CD4-positive, CD25-positive, alpha-beta regulatory T cell (primary cell): ENCODE data around the gene PHACTR3. TPM values are rescaled to one million over a fixed set of nuclear protein-coding genes. Genes with fewer than 3 reads are reported as not detected.

ENCODE experiments used
- ATAC-seq, 2 donors: fragments of 150-1000 bp; cut with Tn5 transposase; one replicate each; pipeline ENCODE4 v1.10.0; 2021; ENCODE audit warnings: low read depth in 2 of 2, moderate number of reproducible peaks in 2 of 2, moderate library complexity in 1 of 2
- DNase-seq, 3 donors: peaks; one replicate each; pipeline versions ENCODE4 v3.0.0 to v3.0.0-alpha.2; 2012 to 2022; ENCODE audit warnings: mixed read lengths in 1 of 3
- H3K27ac ChIP-seq: one replicate; pipeline ENCODE4 v1.7.0; 2013; ENCODE audit warnings: mild to moderate bottlenecking, low read length; ENCODE audit not compliant: insufficient read depth, poor library complexity, severe bottlenecking
- H3K27me3 ChIP-seq: one replicate; pipeline ENCODE4 v1.7.0; 2013; ENCODE audit warnings: low read length; ENCODE audit not compliant: control insufficient read depth, insufficient read depth
- H3K36me3 ChIP-seq: one replicate; pipeline ENCODE4 v1.7.0; 2013; ENCODE audit warnings: mild to moderate bottlenecking, low read length, moderate library complexity; ENCODE audit not compliant: control insufficient read depth, insufficient read depth
- H3K4me1 ChIP-seq: 2 replicates; pipeline ENCODE4 v1.7.0; 2013; ENCODE audit warnings: mild to moderate bottlenecking, low read length; ENCODE audit not compliant: insufficient read depth, control insufficient read depth, poor library complexity, severe bottlenecking
- H3K4me3 ChIP-seq: one replicate; pipeline ENCODE4 v1.7.0; 2013; ENCODE audit warnings: low read depth, mild to moderate bottlenecking, low read length, moderate library complexity
- H3K9me3 ChIP-seq, 2 experiments: 1 replicate in 1 of 2; 2 replicates in 1 of 2; pipeline ENCODE4 v1.7.0; 2013; ENCODE audit warnings: low read length in 2 of 2, mild to moderate bottlenecking in 1 of 2, moderate library complexity in 1 of 2; ENCODE audit not compliant: control insufficient read depth in 2 of 2
- H3K27ac Mint-ChIP-seq, 3 donors: one replicate each; pipeline ENCODE4 v1.8.0; 2020 to 2022; ENCODE audit warnings: mild to moderate bottlenecking in 3 of 3, mixed read lengths in 3 of 3, moderate library complexity in 2 of 3
- H3K27me3 Mint-ChIP-seq: one replicate; pipeline ENCODE4 v1.8.0; 2022; ENCODE audit warnings: mild to moderate bottlenecking, mixed read lengths
- H3K36me3 Mint-ChIP-seq: one replicate; pipeline ENCODE4 v1.8.0; 2020; ENCODE audit warnings: mixed read lengths
- H3K4me1 Mint-ChIP-seq, 4 donors: one replicate each; pipeline ENCODE4 v1.8.0; 2020 to 2022; ENCODE audit warnings: mixed read lengths in 4 of 4, mild to moderate bottlenecking in 1 of 4
- H3K4me3 Mint-ChIP-seq, 4 donors: one replicate each; pipeline ENCODE4 v1.8.0; 2020 to 2022; ENCODE audit warnings: mild to moderate bottlenecking in 4 of 4, mixed read lengths in 4 of 4, moderate library complexity in 3 of 4
- H3K9me3 Mint-ChIP-seq, 7 donors: one replicate each; pipeline ENCODE4 v1.8.0; 2020 to 2022; ENCODE audit warnings: mixed read lengths in 7 of 7, mild to moderate bottlenecking in 3 of 7, moderate library complexity in 2 of 7
- polyA plus RNA-seq, 4 donors: library from polyadenylated mRNA; unstranded; fragments of 300-500 nt; fragmentation: Illumina TruSeq; gene quantifications; one replicate each; pipeline ENCODE4 v1.2.3, GENCODE V29; 2021
- total RNA-seq: library from RNA; stranded (reverse); gene quantifications from one replicate; pipeline ENCODE4 v1.2.3, GENCODE V29; 2022

Gene PHACTR3
- total and polyA plus RNA-seq, 5 donors from 2014 or later: not detected

DNA sequence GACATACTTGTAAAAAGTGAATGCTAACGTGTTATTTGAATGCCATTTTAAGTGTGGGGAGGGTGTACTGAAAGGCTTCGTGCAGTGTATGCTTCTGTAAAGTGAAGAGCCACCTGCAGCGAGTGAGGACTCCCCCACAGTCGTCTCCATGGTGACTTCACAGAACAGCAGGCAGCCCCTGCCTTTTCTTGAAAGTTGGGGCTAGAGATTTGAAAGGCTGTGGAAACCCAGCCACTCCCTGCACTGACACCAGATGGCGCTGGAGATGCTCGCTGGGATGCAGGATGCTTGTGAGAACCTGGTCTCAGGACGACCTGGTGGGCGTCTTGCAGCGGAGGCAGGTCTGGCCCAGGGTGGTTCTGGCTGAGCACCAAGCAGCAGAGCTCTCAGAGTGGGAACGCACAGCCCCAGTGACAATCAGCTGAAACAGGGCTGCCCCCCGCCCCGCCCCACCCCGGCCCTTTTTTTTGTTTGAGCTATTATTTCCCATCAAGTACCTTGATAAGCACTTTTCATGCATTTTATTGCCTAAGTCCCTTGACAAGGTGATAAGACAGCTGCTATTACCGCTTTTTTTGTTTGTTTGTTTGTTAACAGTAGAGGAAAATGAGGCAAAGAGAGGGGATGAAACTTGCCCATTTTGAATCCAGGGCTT is 178.8 kb downstream of the PHACTR3 start:
- H3K36me3 Mint-ChIP-seq: no peaks in the 10 kb centered on the region
- no peaks in the 10 kb centered on the region for H3K4me1 ChIP-seq
- H3K27ac Mint-ChIP-seq: no peak overlapping the region
- DNase-seq: peak in 1 of 3 donors; percentile 39
- H3K4me1 Mint-ChIP-seq: no peaks in the 10 kb centered on the region
- no peak overlapping the region for H3K4me3 Mint-ChIP-seq
- no peak for ATAC-seq
- H3K4me3 ChIP-seq: no peak overlapping the region
- H3K9me3 Mint-ChIP-seq: peaks cover 0 to 3% (median 0%) of the 10 kb centered on the region in 7 donors
- H3K27me3 ChIP-seq: no peaks in the 10 kb centered on the region
- no peaks in the 10 kb centered on the region for H3K9me3 ChIP-seq
- no peaks in the 10 kb centered on the region for H3K36me3 ChIP-seq
- no peaks in the 10 kb centered on the region for H3K27me3 Mint-ChIP-seq
- H3K27ac ChIP-seq: no peak overlapping the region

DNA sequence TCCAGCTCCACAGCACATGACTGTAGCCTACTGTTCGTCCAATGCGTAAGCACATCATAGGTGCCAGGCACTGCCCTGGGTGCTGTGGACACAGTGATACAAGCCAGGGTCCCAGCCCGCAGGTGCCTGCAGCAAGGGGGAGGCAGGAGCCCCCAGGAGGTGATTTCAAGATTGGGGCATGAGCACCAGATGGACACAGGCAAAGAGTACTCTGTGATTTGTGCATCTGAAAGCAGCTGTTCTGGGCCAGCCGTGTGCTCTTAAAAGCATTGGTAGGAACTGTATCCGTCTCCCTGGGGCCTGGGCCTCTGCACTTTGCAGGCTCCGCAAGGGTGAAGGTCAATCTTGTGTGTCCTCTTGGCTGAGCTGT is 179.3 kb downstream of the PHACTR3 start:
- H3K4me1 ChIP-seq: no peaks in the 10 kb centered on the region
- no peaks in the 10 kb centered on the region for H3K4me1 Mint-ChIP-seq
- no peak overlapping the region for H3K27ac ChIP-seq
- no peaks in the 10 kb centered on the region for H3K27me3 Mint-ChIP-seq
- no peaks in the 10 kb centered on the region for H3K27me3 ChIP-seq
- no peak for ATAC-seq
- no peak overlapping the region for H3K27ac Mint-ChIP-seq
- H3K4me3 ChIP-seq: no peak overlapping the region
- no peak overlapping the region for H3K4me3 Mint-ChIP-seq
- DNase-seq: no peak
- H3K36me3 ChIP-seq: no peaks in the 10 kb centered on the region
- no peaks in the 10 kb centered on the region for H3K36me3 Mint-ChIP-seq
- H3K9me3 ChIP-seq: no peaks in the 10 kb centered on the region
- H3K9me3 Mint-ChIP-seq: peaks cover 0 to 3% (median 0%) of the 10 kb centered on the region in 7 donors

DNA sequence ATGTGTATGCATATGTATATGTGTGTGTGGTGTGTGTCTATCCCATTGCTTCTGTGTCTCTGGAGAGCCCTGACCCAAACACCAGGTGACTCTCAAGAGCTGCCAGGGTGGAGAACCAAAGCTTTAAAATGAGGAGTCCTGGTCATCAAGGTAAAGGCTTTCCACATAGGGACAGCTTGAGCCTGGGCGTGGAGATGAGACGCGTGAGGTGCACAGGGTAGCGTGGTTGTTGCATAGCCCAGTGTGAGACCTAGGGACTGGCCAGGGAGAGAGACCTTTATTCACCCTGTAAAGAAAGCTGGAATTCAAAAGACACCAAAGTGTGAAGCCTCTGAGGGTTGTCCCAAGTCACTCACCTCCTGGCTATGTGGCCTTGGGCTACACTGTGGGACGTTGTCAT is 180.0 kb downstream of the PHACTR3 start:
- Mint-ChIP-seq H3K4me1 (no peaks in the 10 kb centered on the region), H3K4me3 (no peak overlapping the region), H3K27me3 (no peaks in the 10 kb centered on the region), H3K9me3 (peaks cover 0 to 3% (median 0%) of the 10 kb centered on the region in 7 donors), H3K27ac (no peak overlapping the region), H3K36me3 (no peaks in the 10 kb centered on the region)
- Histone ChIP-seq H3K36me3 (no peaks in the 10 kb centered on the region), H3K4me3 (no peak overlapping the region), H3K27me3 (no peaks in the 10 kb centered on the region), H3K9me3 (no peaks in the 10 kb centered on the region), H3K4me1 (no peaks in the 10 kb centered on the region), H3K27ac (no peak overlapping the region)
- DNase-seq (no peak), ATAC-seq (no peak)

DNA sequence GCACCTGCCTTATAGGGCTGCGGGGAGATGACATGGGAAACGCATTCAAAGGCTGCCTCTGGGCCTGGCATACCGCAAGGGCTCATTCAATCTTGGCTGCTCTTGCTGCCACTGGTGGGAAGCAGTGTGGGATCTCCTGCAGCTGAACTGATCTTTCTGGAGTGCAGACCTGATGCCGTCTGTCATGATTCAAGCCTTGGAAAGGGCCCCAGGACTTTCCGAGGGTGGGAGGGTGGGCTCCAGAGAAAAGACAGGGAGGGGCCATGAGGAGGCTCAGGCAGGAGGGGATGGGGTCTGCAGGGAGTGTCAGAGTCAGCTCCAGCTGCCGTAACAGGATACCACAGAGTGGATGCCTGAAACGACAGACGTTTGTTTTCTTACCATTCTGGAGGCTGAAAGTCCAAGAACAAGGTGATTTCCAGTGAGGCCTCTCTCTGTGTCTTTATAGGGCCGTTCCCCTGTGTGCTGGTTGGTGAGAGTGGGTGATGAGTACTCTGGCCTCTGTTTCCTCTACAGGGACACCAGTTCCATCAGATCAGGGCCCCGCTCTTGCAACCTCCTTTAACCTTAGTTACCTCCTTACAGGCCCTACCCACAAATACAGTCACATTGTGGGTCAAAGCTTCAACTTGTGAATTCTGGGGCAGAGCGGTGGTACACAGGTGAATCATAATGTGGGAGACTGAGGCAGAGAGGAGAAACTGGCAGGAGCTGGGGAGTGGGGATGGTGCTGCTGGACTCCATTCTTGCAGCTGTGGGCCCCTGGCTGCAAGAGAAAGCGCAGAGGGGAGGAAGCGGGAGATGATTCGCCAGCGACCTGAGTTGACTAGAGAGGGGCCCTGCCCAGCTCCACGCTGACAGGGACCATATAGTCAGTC is 180.7 kb downstream of the PHACTR3 start:
- Mint-ChIP-seq H3K27me3 (peaks cover 4% of the 10 kb centered on the region), H3K27ac (no peak overlapping the region), H3K36me3 (no peaks in the 10 kb centered on the region), H3K4me3 (no peak overlapping the region), H3K4me1 (no peaks in the 10 kb centered on the region), H3K9me3 (peaks cover 0 to 3% (median 0%) of the 10 kb centered on the region in 7 donors)
- Histone ChIP-seq H3K36me3 (no peaks in the 10 kb centered on the region), H3K27ac (no peak overlapping the region), H3K4me3 (no peak overlapping the region), H3K27me3 (no peaks in the 10 kb centered on the region), H3K9me3 (no peaks in the 10 kb centered on the region), H3K4me1 (no peaks in the 10 kb centered on the region)
- DNase-seq (no peak), ATAC-seq (no peak)

DNA sequence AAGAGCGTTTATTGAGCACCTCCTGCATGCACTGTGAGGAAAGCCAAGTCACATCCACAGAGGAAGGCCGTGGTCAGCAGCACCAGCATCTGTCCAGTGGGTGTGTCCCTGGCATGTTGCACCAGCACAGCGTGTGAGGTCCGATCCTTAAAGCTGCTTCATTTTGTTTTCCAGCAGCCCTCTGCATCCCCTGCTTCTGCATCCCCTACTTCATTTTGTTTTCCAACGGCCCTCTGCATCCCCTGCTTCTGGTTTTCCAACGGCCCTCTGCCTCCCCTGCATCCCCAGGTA is 181.3 kb downstream of the PHACTR3 start:
- DNase-seq (no peak), ATAC-seq (no peak)
- H3K36me3 ChIP-seq: no peaks in the 10 kb centered on the region
- no peak overlapping the region for H3K27ac ChIP-seq
- H3K4me1 Mint-ChIP-seq: no peaks in the 10 kb centered on the region
- H3K9me3 Mint-ChIP-seq: peaks cover 0 to 3% (median 0%) of the 10 kb centered on the region in 7 donors
- H3K4me3 ChIP-seq: no peak overlapping the region
- no peaks in the 10 kb centered on the region for H3K36me3 Mint-ChIP-seq
- no peaks in the 10 kb centered on the region for H3K4me1 ChIP-seq
- H3K27me3 Mint-ChIP-seq: peaks cover 4% of the 10 kb centered on the region
- H3K4me3 Mint-ChIP-seq: no peak overlapping the region
- H3K27ac Mint-ChIP-seq: no peak overlapping the region
- no peaks in the 10 kb centered on the region for H3K27me3 ChIP-seq
- H3K9me3 ChIP-seq: no peaks in the 10 kb centered on the region

DNA sequence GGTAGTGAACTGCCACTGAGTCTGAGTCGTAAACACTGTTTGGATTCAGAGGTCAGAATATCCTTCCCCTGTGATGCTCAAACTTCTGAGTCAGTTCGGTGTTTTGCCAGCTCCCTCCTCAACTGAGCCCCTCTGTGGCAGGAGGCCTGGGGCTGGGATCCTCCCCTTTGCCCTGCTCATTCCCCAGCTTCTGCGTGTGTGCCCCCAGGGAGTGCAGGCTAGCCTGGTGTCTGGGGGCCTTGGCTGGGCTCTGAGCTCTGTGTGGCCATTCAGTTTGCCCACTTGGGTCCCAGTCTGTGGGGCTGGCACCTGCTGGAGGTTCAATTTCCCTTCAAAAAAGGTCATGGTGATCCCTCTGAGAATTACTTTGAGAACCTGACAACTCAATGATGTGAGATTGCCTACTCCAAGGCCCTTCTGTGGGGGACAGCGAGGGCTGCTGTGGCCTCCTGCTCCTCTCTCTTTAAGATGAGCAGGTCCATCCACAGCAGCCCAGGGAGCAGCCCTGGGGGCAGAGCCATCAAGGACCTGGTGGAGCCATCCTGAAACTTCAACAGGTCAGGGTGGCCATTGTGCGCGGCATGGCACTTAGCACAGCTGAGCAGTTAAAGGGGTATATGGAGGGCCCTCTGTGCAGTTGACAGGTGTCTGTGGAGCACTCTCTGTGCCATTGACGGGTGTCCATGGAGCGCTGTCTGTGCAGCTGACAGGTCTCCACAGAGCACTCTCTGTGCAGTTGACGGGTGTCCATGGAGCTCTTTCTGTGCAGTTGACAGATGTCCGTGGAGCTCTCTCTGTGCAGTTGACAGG is 181.9 kb downstream of the PHACTR3 start:
- no peak overlapping the region for H3K4me3 ChIP-seq
- H3K4me3 Mint-ChIP-seq: no peak overlapping the region
- no peaks in the 10 kb centered on the region for H3K9me3 ChIP-seq
- no peaks in the 10 kb centered on the region for H3K36me3 ChIP-seq
- peaks cover 4% of the 10 kb centered on the region for H3K27me3 Mint-ChIP-seq
- no peaks in the 10 kb centered on the region for H3K4me1 Mint-ChIP-seq
- DNase-seq: no peak
- H3K4me1 ChIP-seq: no peaks in the 10 kb centered on the region
- ATAC-seq: no peak
- H3K27ac Mint-ChIP-seq: no peak overlapping the region
- H3K27ac ChIP-seq: no peak overlapping the region
- no peaks in the 10 kb centered on the region for H3K36me3 Mint-ChIP-seq
- H3K9me3 Mint-ChIP-seq: peaks cover 0 to 3% (median 0%) of the 10 kb centered on the region in 7 donors
- H3K27me3 ChIP-seq: peaks cover 1% of the 10 kb centered on the region

DNA sequence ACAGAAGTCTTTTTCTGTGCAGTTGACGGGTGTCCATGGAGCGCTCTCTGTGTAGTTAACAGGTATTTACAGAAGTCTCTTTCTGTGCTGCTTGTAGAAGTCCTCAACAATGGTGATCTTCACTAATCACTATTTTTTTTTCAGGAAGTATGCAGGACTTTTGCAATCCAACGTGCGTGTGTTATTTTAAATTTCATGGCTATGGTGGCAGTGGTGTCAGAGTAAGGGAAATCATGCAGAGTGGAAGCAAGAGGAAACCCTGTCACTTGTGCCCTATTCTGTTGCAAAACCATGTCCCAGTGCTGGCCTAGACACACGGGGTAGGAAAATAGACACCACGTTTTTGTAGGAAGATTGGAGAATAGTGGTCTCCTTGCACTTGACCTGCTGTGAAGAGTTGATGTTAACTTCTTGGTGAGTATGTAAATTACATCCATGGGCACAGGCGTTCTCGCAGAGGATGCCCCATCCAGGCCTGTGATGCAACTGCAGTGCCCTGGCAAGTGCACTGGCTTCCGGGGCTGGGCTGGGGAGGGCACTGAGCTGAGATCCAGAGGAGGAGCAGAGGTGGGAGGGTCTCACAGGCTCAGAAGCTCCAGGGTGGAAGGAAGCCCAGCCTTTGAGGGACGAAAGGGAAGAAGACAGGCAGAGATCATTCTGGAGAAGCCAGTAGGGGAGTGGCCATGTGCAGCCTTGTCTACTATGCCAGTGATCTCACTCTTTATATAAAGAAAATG is 182.6 kb downstream of the PHACTR3 start:
- peaks cover 4% of the 10 kb centered on the region for H3K27me3 Mint-ChIP-seq
- H3K36me3 ChIP-seq: no peaks in the 10 kb centered on the region

More for the DNA sequence above, 182.6 kb downstream of the PHACTR3 start:
- peaks cover 3% of the 10 kb centered on the region for H3K27me3 ChIP-seq
- Mint-ChIP-seq H3K4me1 (no peaks in the 10 kb centered on the region), H3K27ac (no peak overlapping the region), H3K9me3 (peaks cover 0 to 5% (median 0%) of the 10 kb centered on the region in 7 donors), H3K4me3 (no peak overlapping the region), H3K36me3 (no peaks in the 10 kb centered on the region)
- no peak for DNase-seq
- H3K4me1 ChIP-seq: no peaks in the 10 kb centered on the region
- no peak for ATAC-seq
- no peaks in the 10 kb centered on the region for H3K9me3 ChIP-seq
- no peak overlapping the region for H3K27ac ChIP-seq
- H3K4me3 ChIP-seq: no peak overlapping the region
